ENCODE measurements around the gene PTPRN2.

Gene PTPRN2

DNA sequence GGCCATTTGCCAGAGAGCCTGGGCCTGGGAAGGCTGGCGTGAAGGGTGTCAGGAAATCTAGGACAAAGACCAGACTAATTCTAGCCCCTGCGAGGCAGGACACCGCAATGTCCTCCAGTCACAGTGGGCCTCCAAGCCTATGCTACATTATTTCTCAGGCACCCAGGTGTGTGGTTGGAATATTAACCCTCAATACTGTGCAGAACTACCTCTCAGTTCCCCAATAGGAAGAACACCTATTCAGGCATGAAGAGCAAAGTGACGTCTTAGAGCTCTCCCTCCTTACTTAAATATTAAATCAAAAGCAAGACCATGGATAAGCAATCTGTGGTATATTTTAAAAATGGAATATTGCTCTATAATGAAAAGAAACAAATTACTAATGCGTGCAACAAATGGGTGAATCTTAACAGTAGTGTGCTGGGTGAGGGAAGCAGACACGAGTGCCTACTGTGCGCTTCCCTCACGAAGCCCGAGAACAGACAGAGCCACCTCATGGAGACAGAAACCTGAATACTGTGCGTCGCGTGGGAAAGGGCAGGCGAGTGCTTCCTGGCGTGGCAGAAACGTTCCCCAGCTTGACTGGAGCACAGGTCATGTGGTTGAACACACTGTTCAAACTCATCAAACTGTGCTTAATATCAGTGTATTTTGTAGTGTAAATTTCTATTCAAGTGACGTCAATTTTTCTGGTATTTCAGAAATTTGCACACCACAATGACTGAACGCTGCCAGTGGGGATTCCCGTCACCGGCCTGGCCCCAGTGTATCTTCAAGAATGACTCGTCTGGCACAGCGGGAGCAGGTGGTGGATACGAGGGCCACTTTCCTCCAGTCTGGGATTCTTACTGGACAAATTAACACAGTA is 15.5 kb upstream of the PTPRN2 start:
- DNase-seq = no peak

DNA sequence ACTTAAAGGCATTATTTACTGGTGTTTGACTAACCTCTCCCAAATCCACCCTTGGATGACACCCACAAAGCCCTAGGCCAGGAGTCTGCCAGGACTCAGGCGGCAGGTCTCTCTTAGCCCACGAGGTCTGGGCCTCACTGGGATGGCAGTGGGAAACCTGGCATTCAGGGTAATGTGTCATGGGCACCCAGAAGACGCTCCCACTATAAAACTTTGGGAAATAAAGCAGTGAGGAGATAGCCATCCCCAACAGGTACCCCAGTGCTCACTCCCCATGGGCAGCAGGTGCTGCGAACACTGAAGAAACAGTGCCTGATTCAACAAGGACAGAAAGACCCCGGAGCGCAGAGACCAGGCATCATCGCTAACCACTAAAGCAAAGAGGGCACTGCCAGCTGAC is 14.4 kb upstream of the PTPRN2 start:
- DNase-seq = no peak

DNA sequence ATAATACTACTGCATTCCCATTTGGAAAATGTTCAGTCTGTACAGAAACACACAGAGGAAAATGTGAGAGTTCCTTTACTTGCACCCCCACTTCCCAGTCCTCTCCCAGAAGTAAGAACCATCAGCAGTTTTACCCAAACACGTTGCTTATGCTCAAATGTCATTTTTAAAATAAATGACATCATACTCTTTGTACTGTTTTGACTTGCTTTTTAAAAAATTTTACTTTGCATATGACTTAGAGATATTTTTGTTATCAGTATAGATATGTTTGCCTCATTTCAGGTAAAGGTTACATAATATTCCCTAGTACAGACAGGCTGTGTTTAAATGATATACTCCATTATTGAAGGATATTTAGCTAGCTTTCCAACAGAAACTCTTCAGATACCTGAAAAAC is 13.5 kb upstream of the PTPRN2 start:
- DNase-seq = no peak

DNA sequence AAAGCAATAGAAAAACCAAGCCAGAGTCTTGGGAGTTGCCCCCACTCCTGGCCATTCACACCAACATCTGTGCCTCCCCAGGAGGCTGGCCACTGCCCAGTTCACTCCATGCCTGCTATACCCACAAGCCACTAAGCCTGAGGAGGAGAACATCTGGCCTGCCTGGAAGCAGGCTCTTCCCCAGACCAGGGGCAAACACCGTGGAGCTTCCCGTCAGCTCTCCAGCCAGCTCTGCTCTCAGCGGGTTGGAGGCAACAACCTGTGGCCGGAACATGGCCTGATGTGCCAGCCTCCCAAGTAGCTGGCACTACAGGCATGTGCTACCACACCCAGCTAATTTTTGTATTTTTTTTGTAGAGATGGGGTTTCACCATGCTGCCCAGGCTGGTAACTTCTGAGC is 9.1 kb upstream of the PTPRN2 start:
- DNase-seq = no peak

DNA sequence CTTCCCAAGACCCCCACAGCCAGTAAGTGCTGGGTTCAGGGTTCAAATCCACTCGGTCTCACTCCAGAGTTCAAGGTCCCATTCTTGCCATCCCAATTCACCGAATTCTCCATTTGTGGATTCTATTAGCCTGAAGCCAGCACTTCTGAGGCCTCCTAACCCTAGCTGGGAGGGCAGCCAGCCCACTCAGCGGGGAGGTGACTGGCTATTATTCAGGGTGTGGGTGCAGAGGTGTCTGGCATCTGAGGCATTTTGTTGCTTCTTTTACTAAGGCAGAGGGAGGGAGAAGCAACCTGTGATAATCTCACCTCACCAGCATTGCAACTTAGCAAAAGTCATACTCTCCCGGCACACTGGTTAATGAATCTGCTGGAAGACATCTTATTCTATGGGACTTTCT is 8.7 kb upstream of the PTPRN2 start:
- no peak for DNase-seq

DNA sequence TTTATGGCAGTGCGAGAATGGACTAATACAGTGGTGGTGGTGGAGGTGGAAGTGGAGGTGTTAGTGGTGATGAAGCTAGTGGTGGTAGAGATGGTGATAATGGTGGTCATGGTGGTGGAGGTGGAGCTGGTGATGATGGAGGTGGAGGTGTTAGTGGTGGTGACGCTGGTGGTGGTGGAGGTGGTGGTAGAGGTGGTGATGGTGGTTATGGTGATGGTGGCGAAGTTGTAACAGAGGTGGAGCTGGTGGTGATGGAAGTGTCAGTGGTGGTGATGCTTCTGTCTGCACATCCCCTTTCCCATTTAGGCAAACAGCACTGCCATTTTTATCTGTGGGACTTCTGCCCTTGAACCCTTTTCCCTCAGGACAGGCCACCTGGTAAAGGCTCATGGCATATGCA is 7.4 kb upstream of the PTPRN2 start:
- DNase-seq = no peak

DNA sequence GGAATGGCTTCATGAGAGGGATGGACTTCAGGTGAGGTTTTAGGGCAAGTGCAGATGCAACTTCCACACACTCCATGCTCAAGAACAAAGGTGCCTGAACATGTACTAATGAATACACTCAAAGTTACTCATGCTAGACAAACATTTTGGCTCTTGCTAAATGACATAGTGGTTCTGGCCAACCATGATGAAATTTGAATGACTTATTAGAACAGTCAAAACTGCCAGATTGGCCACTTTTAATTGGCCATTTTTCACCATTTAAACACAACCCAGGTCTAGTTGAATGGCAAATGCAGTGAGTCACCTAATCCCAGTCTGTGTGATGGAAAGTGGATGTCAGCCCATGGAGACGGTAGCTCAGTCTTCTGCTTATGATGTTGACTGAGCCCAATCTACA is 4.9 kb upstream of the PTPRN2 start:
- DNase-seq = no peak

DNA sequence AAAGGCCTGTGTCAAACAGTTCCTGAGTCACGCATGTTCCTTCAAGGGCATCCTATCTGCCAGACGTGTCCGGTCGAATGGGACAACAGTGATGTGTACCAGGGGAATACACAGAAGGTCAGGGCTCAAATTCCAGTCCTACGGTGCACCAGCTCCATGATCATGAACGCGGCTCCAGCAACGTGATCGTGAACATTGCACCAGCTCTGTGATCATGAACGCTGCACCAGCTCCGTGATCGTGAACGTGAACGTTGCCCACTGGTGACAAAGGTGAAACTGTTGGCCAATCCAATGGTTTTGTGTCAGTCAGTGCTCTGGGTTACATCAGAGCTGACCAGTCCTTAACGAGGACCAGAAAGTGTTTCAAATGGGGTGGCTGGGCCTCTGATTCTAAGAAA is 4.3 kb upstream of the PTPRN2 start:
- no peak for DNase-seq

DNA sequence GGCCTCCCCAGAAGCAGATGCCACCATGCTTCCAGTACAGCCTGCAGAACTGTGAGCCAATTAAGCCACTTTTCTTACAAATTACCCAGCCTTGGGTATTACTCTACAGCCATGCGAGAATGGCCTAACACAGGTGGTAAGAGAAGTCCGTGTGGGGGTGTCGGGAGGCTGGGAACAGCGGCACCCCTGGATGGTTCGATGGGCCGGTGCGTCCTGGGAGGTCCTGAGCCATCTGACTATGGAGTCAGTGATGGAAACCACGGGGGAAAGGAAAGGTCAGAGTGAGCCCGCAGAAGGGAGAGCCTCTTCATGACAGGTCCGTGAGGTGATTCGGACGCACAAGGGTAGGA is 2.5 kb upstream of the PTPRN2 start:
- DNase-seq = no peak

DNA sequence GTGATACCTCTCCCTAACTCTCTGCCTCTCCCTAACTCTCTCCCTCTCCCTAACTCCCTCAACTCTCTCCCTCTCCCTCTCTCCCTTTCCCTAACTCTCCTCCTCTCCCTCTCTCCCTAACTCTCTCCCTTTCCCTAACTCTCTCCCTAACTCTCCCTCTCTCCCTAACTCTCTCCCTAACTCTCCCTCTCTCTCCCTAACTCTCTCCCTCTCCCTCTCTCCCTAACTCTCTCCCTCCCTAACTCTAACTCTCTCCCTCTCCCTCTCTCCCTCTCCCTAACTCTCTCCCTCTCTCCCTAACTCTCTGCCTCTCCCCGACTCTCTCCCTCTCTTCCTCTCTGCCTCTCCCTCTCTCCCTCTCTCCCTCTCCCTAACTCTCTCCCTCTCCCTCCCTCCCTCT is 2.0 kb upstream of the PTPRN2 start:
- no peak for DNase-seq

DNA sequence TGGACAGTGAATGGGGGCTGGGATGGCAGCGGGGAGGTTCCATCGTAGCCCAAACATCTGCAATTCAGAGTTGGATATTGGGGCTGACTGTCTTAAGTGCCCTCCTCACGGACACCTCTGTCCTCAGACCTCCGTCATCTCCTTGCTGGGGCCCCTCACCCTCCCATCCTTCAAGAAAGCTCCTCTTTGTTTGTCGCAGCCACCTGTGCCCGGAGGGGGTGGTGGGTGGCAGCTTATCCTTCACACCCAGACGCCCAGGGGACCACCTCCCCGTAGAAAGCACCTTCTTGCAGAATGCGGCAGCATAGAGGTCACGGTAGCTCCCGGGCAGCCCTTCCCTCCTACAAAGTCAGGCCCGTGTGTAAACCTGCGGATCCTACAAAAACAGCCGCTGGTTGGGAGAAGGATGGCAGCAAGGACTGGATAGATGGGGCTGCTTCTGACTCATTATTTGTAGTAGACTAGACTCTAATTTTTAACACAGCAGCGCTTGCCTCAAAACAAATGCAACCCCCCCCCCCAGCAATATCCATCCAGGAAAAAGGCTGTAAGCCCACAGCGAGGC is 1.3 kb upstream of the PTPRN2 start:
- DNase-seq = no peak

DNA sequence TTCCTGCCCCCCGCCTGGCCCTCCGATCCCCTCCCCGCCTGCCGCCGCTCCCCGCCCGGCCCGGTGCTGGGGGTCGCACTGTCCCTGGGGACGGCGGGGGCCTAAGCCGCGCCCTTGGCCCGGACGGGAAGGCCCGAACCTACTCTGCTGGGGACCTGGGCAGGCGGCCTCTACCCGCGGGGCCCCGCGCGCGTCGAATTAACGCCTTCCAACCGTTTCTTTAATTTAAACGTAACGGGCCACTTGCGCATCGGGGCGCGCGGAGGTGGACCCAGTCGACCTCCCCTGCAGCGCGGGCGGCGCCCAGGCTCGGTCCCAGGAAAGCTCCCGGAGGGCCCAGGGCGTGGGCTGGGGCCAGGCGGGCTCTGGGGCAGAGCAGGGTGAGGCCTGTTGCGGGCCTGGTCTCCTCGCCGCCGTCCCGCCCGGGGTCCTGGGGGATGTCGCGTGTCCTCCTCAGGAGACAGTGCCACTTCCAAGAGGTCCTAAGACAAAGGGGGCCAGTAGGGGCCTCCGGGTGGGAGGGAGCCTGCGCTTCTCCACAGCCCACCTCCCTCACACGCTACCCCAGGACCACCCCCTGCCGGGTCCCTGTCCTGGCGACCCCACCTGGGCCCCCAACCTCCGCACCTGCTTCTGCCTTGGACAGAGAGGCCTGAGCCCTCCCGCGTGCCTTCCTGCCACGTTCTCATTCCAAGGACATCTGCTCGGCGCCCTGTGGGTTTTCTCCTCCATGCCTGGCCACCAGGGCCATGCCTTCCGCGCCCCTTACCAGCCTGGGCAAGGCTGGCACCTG is 658 bp upstream of the PTPRN2 start:
- no peak for DNase-seq

DNA sequence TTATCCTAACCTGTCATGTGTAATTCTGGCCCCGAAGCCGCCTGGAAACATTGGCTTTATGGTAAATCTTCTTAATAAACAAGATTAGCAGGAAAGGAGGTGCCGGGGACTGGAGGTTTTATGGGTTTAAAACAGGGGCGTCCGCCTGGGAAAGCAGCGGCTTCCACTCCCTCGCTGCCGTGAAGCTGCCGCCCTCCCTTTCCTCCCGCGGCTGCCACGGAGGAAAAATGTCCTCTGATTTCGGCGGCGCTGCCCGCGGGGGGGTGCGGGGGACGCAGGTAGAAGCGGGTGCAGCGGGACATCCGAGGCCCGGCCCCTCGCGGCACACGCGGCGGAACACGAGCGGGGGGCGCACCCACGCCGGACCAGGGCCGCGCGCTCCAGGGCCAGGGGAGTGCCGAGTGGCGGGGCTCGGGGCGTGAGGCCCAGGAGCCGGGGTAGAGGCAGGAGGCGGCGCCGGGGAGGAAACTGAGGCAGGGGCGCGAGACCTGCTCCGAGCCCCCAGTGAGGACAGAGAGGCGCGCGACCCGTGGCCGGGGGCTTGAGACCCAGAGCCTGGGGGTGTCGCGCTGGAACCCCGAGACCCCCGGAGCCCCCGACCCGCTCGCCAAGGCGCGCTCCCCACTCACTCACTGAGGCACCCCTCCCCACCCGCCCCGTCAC is 993 bp downstream of the PTPRN2 start:
- DNase-seq = no peak

DNA sequence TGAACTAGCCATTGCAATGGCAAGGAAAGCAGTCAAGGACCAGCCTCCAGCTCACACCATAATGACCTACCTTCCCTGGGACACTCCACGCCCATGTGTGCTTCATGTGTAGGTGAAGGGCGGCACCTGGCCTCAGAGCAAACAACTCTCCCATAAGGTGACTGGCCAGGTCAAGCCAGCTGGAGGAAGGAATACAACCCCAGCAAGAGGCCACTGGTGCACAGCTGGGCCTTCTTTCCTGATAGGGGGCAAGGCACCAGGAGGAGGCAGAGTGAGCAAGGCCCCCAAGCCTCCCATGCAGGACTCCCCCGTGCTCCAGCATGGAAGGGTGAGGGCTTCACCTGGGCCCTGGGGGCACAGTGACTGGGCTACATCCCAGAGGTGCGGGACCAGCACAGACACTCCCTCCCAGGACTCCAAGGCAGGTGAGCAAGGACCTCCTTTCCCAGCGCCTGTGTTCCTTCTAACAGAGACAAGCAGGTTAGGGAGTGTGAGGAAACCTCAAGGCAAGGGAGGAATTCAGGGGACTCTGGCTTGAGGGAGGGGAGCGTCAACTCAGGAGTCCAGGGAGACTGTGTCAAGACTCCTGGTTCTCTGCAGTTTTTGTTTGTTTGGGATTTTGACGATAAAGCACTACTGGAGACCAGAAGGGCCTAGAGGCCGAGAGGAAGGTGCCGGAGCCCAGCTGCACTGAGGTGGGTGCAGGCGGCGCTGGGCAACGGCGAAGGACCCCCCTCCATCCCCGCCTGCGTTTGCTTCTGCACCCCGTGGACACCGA is 1.7 kb downstream of the PTPRN2 start:
- DNase-seq = no peak

DNA sequence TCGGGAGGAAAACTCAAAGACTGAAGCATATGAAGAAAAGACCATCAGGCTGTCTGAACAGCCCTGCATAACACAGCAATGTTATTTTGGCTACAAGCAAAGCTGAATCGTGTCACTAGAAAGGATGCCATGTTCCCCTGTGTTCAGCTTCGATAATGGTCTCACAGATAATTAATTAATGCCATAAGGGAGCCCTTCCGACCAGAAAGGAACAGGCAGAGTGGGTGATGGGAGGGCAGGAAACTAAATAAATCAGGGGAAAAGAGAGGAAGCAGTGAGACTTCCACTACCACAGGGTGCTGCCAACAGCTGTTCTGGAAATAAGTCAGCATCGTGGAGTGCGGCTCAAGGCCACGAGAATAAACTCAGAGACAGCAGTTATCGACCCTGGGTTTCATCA is 3.2 kb downstream of the PTPRN2 start:
- no peak for DNase-seq

DNA sequence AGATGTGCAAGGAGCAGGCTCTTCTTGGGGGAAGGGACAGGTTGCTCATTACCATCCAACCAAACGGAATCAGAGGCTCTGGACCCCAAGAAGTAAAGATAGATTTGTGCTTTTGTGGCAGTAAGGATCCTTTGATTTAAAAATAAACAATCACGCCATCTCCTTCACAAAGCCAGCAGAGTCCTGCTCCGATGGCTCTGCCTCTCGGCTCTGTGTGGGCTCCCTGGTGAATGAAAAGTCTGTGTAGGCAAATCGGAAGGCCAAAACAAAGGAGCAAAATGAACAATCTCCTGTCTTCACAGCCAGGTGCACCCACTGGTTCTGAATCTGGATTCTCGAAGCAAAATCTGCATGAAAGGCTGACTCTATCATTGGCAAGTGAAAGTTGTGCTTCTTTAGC is 3.8 kb downstream of the PTPRN2 start:
- DNase-seq = no peak

DNA sequence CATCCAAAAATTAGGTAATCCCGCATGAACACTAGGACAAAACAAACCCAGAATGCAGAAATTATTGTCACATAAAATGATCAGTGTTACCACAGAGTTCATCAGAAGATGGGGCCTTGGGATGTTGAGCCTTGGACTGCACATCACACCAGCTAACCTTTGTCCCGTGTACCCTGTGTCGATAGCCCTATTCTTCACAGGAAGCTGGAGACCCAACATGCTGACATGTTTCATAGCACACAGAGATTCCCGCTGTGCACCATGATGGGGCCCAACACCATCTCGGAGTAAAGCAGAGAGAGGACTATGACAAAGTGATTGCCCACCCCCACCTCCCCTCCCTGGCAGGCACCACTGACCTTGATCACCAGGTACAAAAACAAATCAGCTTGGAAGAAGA is 4.5 kb downstream of the PTPRN2 start:
- DNase-seq = no peak

DNA sequence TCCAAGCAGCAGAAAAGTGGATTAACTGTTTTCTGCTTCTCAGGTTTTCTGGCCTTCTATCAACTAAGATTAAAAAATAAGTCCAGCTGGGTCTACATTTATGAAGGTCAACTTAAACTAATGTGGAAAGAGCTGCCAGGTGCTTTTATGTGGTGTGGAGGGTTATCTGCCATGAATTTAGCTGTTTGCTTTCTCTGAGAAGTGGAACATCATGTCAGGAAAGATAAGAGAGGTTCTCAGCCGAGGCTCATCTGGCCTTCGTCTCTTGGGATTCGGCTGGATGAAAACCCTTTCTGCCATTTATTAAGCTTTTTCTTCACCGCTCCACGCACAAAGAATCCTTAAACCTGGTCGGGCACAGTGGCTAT is 5.5 kb downstream of the PTPRN2 start:
- DNase-seq = no peak

DNA sequence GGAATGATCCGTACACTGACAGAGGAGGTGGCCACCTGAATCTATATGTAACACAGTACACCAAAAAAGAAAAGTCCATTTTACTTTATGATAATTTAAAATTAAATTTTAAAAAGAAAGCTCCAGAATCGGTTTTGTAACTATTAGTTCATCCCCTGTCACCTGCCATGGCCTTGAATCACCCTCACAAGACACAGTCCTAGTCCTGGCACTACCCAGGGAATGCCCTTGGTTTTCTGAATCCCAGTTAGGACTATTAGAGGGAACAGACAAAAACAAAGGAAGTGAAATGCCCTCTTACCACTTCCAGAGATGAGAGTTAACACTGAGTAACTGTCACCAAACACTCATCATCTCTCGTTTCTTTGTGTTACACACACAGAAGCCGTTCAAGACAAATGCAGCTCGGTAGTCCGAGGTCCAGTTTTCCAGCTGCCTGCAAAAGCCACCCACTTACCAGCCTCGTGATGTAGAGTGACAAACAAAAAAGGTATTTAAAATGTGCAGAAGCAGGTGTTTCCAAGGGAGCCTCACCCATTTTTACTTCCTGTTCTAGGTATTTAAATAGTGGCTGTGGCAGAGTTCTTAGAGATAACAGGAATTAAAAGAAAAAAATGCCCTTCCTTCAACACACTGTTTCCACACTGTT is 6.1 kb downstream of the PTPRN2 start:
- DNase-seq = no peak

DNA sequence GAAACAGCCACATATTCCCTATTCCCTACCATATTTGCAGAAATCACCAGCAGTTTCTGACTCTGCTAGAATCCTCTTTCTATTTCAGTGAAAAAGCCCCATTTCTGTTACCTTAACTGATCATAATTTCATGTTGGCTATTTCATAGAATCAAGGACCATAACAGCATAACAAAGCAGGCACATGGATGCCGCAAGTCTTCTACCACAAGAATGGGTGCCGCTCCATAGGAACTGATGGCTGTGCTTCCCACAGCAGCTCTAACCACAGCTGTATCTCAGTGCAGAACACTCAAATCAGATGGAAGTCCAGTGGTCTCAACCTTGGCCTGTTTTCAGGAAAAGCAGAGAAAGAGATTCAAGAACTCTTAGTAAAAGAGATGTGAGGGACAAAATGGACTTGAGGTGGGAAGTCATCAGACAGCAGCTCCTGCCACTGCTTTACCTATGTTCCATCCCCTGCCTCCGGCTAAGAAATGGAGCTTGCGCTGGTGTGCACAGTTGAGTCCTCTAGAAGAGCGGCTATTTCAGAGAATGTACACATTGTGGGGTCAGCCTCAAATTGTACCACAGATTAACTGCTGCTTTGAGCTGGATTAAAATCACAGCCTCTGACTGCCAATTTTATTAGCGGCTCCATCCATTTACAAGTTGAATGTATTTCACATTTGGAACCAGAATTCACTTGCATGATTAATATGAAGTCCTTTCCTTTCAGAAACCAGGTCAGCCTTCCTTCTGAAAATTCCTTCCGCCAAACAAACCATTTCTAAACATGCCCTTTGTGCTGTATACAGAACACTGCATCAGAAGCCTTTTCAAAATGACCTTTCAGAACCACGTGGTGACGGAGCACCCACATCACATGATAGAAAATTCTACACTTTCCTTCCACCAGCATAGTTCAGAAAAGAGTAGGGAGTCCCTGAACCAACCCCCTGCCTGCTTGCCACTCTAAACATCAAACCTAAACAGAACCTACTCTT is 7.7 kb downstream of the PTPRN2 start:
- DNase-seq = no peak
